Heart right ventricle (tissue), 16 donors: ENCODE data around the gene KCNQ1. TPM values are rescaled to one million over a fixed set of nuclear protein-coding genes. Genes with fewer than 3 reads are reported as not detected.

ENCODE experiments used
- ATAC-seq, 8 donors: fragments of 200-7000 bp; cut with Tn5 transposase; one replicate each; pipeline ENCODE4 v1.9.1; 2020; ENCODE audit warnings: mild to moderate bottlenecking in 8 of 8, moderate library complexity in 8 of 8, moderate number of reproducible peaks in 1 of 8
- DNase-seq, 2 donors: peaks; one replicate each; pipeline ENCODE4 v3.0.0-alpha.2; 2020
- H3K27ac ChIP-seq, 10 donors: fragments of 200-600 bp; sonication (generic) in 2 of 10; one replicate each; pipeline versions ENCODE4 v1.5.0 to v1.8.0; 2020 to 2022; ENCODE audit warnings: mild to moderate bottlenecking in 3 of 10
- H3K27me3 ChIP-seq, 7 donors: fragments of 200-600 bp; one replicate each; pipeline ENCODE4 v1.8.0; 2021 to 2022; ENCODE audit warnings: mild to moderate bottlenecking in 2 of 7
- H3K36me3 ChIP-seq, 9 donors: fragments of 200-600 bp; sonication (generic) in 1 of 9; one replicate each; pipeline versions ENCODE4 v1.5.0 to v1.8.0; 2020 to 2022; ENCODE audit warnings: mild to moderate bottlenecking in 2 of 9
- H3K4me1 ChIP-seq, 9 donors: fragments of 200-600 bp; sonication (generic) in 1 of 9; one replicate each; pipeline versions ENCODE4 v1.5.0 to v1.8.0; 2020 to 2022; ENCODE audit warnings: mild to moderate bottlenecking in 4 of 9
- H3K4me3 ChIP-seq, 10 donors: fragments of 200-600 bp; sonication (generic) in 2 of 10; one replicate each; pipeline versions ENCODE4 v1.5.0 to v1.8.0; 2020 to 2022; ENCODE audit warnings: mild to moderate bottlenecking in 7 of 10, moderate library complexity in 2 of 10
- H3K9me3 ChIP-seq, 11 donors: fragments of 200-600 bp in 10 of 11; sonication (generic) in 2 of 11; one replicate each; pipeline versions ENCODE4 v1.5.0 to v1.8.0; 2013 to 2022; ENCODE audit warnings: mild to moderate bottlenecking in 2 of 11, control low read depth in 1 of 11, moderate library complexity in 1 of 11
- CTCF ChIP-seq, 9 donors: fragments of 200-600 bp; sonication (generic) in 2 of 9; IDR thresholded peaks; one replicate each; pipeline versions ENCODE4 v1.5.0 to v1.8.0; 2021 to 2022; ENCODE audit warnings: antibody characterized with exemption in 9 of 9, mild to moderate bottlenecking in 5 of 9, moderate library complexity in 1 of 9
- WGBS, 2 donors: extraction: QIAGEN DNeasy Blood & Tissue Kit; methylation state at CpG; one replicate each; pipeline ENCODE4 v1.1.7; 2013; ENCODE audit warnings: inconsistent platforms in 1 of 2; 5-methylcytosine and 5-hydroxymethylcytosine counted together
- intact Hi-C, 10 donors: fragments of 100-400 bp; cut with DNase I; formaldehyde crosslinking; loops; one replicate each; pipeline versions ENCODE4 v1.11.1 to v1.14.2; 2022
- polyA plus RNA-seq, 2 donors: library from polyadenylated mRNA; stranded (reverse); fragments of 200-250 nt; gene quantifications; one replicate each; pipeline ENCODE4 v1.2.3, GENCODE V29; 2013
- total RNA-seq, 10 donors: library from RNA; stranded (reverse); fragmentation: NEBNext Ultra II Directional in 3 of 10; extraction: Animal tissue kit (Norgen Biotek cat#: 25700) in 3 of 10; gene quantifications; one replicate each; pipeline versions ENCODE4 v1.2.1 to v1.2.4, GENCODE V29; 2021 to 2023
- donor health status: Arrhythmogenic right ventricular cardiomyopathy.
- donor health status: ischemic (EF 13 %, LVEDD 7.1; RV severe dilation, severe dysfunction).
- donor health status: healthy with polysubstance abuse.
- donor health status: DM: no; HTN: yes; CAD: no.
- donor health status: DM: no; HTN: no; CAD: no.
- donor health status: ischemic (EF 25% LVEDD 6.9; RV normal size, moderate dysfunction).
- donor health status: ischemic (EF 25% LVEDD 5.7; RV mildly dilated, moderate dysfunction).
- donor health status: healthy.
- donor health status: DM: yes; HTN: yes; CAD: no.
- donor health status: Ischemic cardiomyopathy.
- donor health status: ischemic (EF 35%, LVEDD 5.7; RV mildly dilated, moderate dysfunction).
- donor health status: nonischemic (EF 11% LVEDD 7.7; RV severe dilation, severe dysfunction).
- donor health status: DM: yes; HTN: yes; CAD: no.
- donor health status: PGD.
- donor health status: ischemic (EF 29% LVEDD 5.4; RV normal size, mild dysfunction).
- donor health status: nonischemic (EF 23%, LVEDD 6.1; RV moderate dilation, normal function).

Gene KCNQ1
- total and polyA plus RNA-seq, 12 donors = 19.9 to 48.2 (median 33.7) TPM

GRCh38 chr11:2893935-2894334 lies 449.1 kb downstream of the KCNQ1 start:
- no peak for DNase-seq
- WGBS, 2 donors = 81 to 85% methylated on average over 4 of the region's 4 CpGs
- H3K36me3 ChIP-seq = no peaks in the 10 kb centered on the region
- intact Hi-C loops = loop anchor here in 7 of 10 donors (2.0 to 10.0 kb wide), 7 partner anchors 361 to 699 kb away; partner anchors contain the start of genes C11orf21 (in 3 of the 7), TSPAN32 (in 3 of the 7) and KCNQ1 (in 1 of the 7)
- H3K27ac ChIP-seq = no peak overlapping the region
- H3K4me3 ChIP-seq = no peak overlapping the region
- no peaks in the 10 kb centered on the region for H3K27me3 ChIP-seq
- TF ChIP-seq CTCF (IDR thresholded peaks at IDR 0.05) = no peak
- H3K9me3 ChIP-seq = no peaks in the 10 kb centered on the region
- peaks cover 6 to 43% (median 35%) of the 10 kb centered on the region in 9 donors for H3K4me1 ChIP-seq
- ATAC-seq = no peak

GRCh38 chr11:2896047-2896446 lies 451.2 kb downstream of the KCNQ1 start:
- ATAC-seq (no peak), DNase-seq (no peak)
- TF ChIP-seq CTCF (IDR thresholded peaks at IDR 0.05) = no peak
- H3K4me3 ChIP-seq = no peak overlapping the region
- no peak overlapping the region for H3K27ac ChIP-seq
- H3K27me3 ChIP-seq = no peaks in the 10 kb centered on the region
- intact Hi-C loops = loop anchor here in 5 of 10 donors (5.0 to 10.0 kb wide), 4 partner anchors 464 to 701 kb away; partner anchors contain the start of genes C11orf21 (in 3 of the 5) and TSPAN32 (in 3 of the 5)
- no peaks in the 10 kb centered on the region for H3K36me3 ChIP-seq
- WGBS, 2 donors = 73 to 82% methylated on average over 9 of the region's 9 CpGs
- no peaks in the 10 kb centered on the region for H3K9me3 ChIP-seq
- peaks cover 6 to 48% (median 41%) of the 10 kb centered on the region in 9 donors for H3K4me1 ChIP-seq

- Histone ChIP-seq H3K9me3 (no peaks in the 10 kb centered on the region), H3K27ac (no peak overlapping the region), H3K4me3 (no peak overlapping the region), H3K27me3 (peaks cover 0 to under 1% (median 0%) of the 10 kb centered on the region in 7 donors), H3K36me3 (no peaks in the 10 kb centered on the region), H3K4me1 (peaks cover 0 to 46% (median 36%) of the 10 kb centered on the region in 9 donors)
- intact Hi-C loops = loop anchor here in 5 of 10 donors (5.0 to 10.0 kb wide), 4 partner anchors 465 to 702 kb away; partner anchors contain the start of genes C11orf21 (in 3 of the 5) and TSPAN32 (in 3 of the 5)
- DNase-seq (no peak), ATAC-seq (no peak)
- no peak for TF ChIP-seq CTCF (IDR thresholded peaks at IDR 0.05)
- WGBS, 2 donors = 91 to 95% methylated on average over 6 of the region's 6 CpGs
These were observed 452.2 kb downstream of the KCNQ1 start for GRCh38 chr11:2897048-2897447.

DNA sequence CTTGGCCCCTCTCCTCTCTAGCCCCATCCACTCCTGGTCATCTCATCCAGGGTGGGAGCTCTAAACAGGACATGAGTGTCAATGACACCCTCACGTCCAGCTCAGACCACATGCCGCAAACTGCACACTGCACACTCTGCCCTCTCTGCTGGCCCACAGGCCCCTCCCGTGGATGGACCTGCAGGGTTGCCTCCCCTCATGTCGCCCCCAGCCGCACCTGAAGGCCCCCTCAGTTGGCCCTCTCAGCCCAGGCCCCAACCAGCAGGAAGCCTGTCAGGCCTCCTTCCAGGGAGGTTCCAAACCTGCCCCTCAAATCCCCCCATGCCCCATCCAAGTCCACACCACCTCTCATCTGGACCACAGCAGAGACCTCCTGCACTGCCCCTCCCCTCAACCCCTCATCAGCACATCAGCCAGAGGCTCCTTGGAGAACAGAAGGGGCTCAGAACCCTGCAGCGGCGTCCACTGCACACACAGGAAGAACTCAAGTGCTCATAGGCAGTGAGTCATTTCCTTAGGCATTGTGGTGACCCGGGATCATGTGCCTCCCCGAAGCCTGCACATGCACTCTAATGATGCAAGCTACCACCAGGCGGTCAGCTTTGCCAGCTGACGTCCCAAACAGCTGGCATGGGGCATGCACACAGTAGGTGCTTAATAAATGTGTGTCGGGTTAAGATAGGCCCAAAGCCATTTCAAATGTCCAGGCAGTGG lies 453.7 kb downstream of the KCNQ1 start:
- no peak for TF ChIP-seq CTCF (IDR thresholded peaks at IDR 0.05)
- H3K4me1 ChIP-seq = peaks cover 9 to 51% (median 34%) of the 10 kb centered on the region in 9 donors
- ATAC-seq (peak; percentile 2 to 75 (median 49)), DNase-seq (peak; percentile 46 to 54)
- no peaks in the 10 kb centered on the region for H3K9me3 ChIP-seq
- intact Hi-C loops = loop anchor here in 5 of 10 donors (5.0 to 10.0 kb wide), 4 partner anchors 466 to 704 kb away; partner anchors contain the start of genes C11orf21 (in 3 of the 5) and TSPAN32 (in 3 of the 5)
- H3K27ac ChIP-seq = peak overlapping the region in 8 of 10 donors; percentile 30 to 80 (median 64)
- H3K27me3 ChIP-seq = peaks cover 0 to 9% (median 0%) of the 10 kb centered on the region in 7 donors
- 62 to 70% methylated on average over 12 of the region's 12 CpGs for WGBS, 2 donors
- no peaks in the 10 kb centered on the region for H3K36me3 ChIP-seq
- H3K4me3 ChIP-seq = peak overlapping the region in 1 of 10 donors; percentile 27

Other genes with a start within 250 kb of the KCNQ1 start
- 1 to 10 TPM in 1 of 10 donors, under 1 TPM in 5, not detected in 4; 0.15 to 2.7 (median 0.29) TPM for gene ASCL2, start 174.4 kb upstream of the KCNQ1 start, total RNA-seq
- under 1 TPM; 0.16 to 0.22 TPM for gene ASCL2, start 174.4 kb upstream of the KCNQ1 start, polyA plus RNA-seq
- gene C11orf21, start 143.1 kb upstream of the KCNQ1 start, total RNA-seq = 10 to 100 TPM; 15.1 to 56.2 (median 31.1) TPM
- 10 to 100 TPM in 1 of 2 donors, 1 to 10 TPM in 1; 2.6 to 73.4 TPM for gene C11orf21, start 143.1 kb upstream of the KCNQ1 start, polyA plus RNA-seq
- gene TSPAN32, start 143.0 kb upstream of the KCNQ1 start, total RNA-seq = 10 to 100 TPM; 16.0 to 26.9 (median 23.3) TPM
- 10 to 100 TPM in 1 of 2 donors, 1 to 10 TPM in 1; 2.3 to 47.5 TPM for gene TSPAN32, start 143.0 kb upstream of the KCNQ1 start, polyA plus RNA-seq
- gene CD81, start 67.7 kb upstream of the KCNQ1 start, total RNA-seq = 100 to 1,000 TPM; 461 to 959 (median 513) TPM
- 100 to 1,000 TPM; 346 to 588 TPM for gene CD81, start 67.7 kb upstream of the KCNQ1 start, polyA plus RNA-seq
- gene TSSC4, start 44.3 kb upstream of the KCNQ1 start, total RNA-seq = 10 to 100 TPM; 22.0 to 46.4 (median 29.2) TPM
- gene TSSC4, start 44.3 kb upstream of the KCNQ1 start, polyA plus RNA-seq = 10 to 100 TPM; 56.0 to 72.3 TPM
- gene TRPM5, start 494 bp upstream of the KCNQ1 start, total RNA-seq = not detected
- not detected for gene TRPM5, start 494 bp upstream of the KCNQ1 start, polyA plus RNA-seq